Left lung (tissue), 10 donors: Measurements from ENCODE around the gene HK2. TPM values are rescaled to one million over a fixed set of nuclear protein-coding genes. Genes with fewer than 3 reads are reported as not detected.
"Not testable (repeated sequence)": the region's sequence is repeated elsewhere in the genome, so short reads cannot be mapped to it uniquely, and the experiment has no call there.

Experiments
- ATAC-seq: fragments of 200-7000 bp; cut with Tn5 transposase; one replicate; pipeline ENCODE4 v1.9.1; 2020; ENCODE audit warnings: moderate library complexity
- DNase-seq, 4 donors: peaks; one replicate each; pipeline ENCODE4 v3.0.0-alpha.2; 2013 to 2020
- H3K27ac ChIP-seq, 2 donors: fragments of 200-600 bp; sonication (generic) in 1 of 2; one replicate each; pipeline versions ENCODE4 v1.5.0 to v1.8.0; 2020 to 2021
- H3K27me3 ChIP-seq, 2 donors: fragments of 200-600 bp; sonication (generic) in 1 of 2; one replicate each; pipeline versions ENCODE4 v1.5.0 to v1.8.0; 2020 to 2021
- H3K36me3 ChIP-seq, 2 donors: fragments of 200-600 bp; sonication (generic) in 1 of 2; one replicate each; pipeline versions ENCODE4 v1.5.0 to v1.8.0; 2020 to 2021
- H3K4me1 ChIP-seq, 2 donors: fragments of 200-600 bp; one replicate each; pipeline ENCODE4 v1.8.0; 2021
- H3K4me3 ChIP-seq, 2 donors: fragments of 200-600 bp; sonication (generic) in 1 of 2; one replicate each; pipeline versions ENCODE4 v1.5.0 to v1.8.0; 2020 to 2021; ENCODE audit warnings: mild to moderate bottlenecking in 1 of 2
- H3K9me3 ChIP-seq, 2 donors: fragments of 200-600 bp; sonication (generic) in 1 of 2; one replicate each; pipeline versions ENCODE4 v1.5.0 to v1.8.0; 2020 to 2021
- intact Hi-C, 2 donors: fragments of 100-400 bp; cut with DNase I; formaldehyde crosslinking; loops; one replicate each; pipeline versions ENCODE4 v1.11.2 to v1.14.2; 2022
- polyA plus RNA-seq, 6 donors: library from polyadenylated mRNA; unstranded; fragments of 120-200 nt; gene quantifications; one replicate each; pipeline ENCODE4 v1.2.1, GENCODE V29; 2013; ENCODE audit not compliant: insufficient read length in 6 of 6
- total RNA-seq, 2 donors: library from RNA; stranded (reverse); fragmentation: NEBNext Ultra II Directional; extraction: Animal tissue kit (Norgen Biotek cat#: 25700); gene quantifications; one replicate each; pipeline ENCODE4 v1.2.1, GENCODE V29; 2021
- TF ChIP-seq, protein P1 (sequence below), 2 donors: fragments of 200-600 bp; sonication (generic) in 1 of 2; IDR thresholded peaks; one replicate each; pipeline versions ENCODE4 v1.5.0 to v1.8.0; 2021; ENCODE audit warnings: antibody characterized with exemption in 2 of 2
- donor health status: DM: no; HTN: yes; CAD: no.
- donor health status: DM: no; HTN: no; CAD: no.

Gene HK2
- total and polyA plus RNA-seq, 8 donors, result 2.7 to 55.6 (median 4.6) TPM

DNA sequence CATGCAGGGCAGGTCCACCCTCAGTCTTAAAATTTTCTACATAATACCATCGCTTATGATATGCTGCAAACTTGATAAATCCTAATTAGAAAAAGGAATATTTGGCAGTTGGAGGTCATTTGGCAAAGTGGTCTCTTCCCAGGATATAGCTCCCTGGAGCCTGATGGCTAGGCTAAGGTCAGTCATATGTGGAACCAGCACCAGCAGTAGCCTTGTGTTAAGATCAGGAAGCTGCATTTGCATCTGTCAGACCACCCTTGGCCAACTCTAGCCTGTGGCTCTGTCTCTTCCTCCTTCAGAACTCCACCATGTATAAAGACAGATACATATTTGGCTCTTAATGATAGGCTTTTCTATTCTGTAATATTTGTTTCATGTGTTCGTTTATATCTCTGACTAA, 5.4 kb upstream of the HK2 start:
- H3K27ac ChIP-seq, result no peak overlapping the region
- H3K27me3 ChIP-seq, result peaks cover 0 to 5% of the 10 kb centered on the region in 2 donors
- intact Hi-C loops, result no loop called here
- no peak overlapping the region for H3K4me3 ChIP-seq
- no peaks in the 10 kb centered on the region for H3K36me3 ChIP-seq
- no peak for DNase-seq
- H3K4me1 ChIP-seq, result peaks cover 0 to 16% of the 10 kb centered on the region in 2 donors
- TF ChIP-seq, protein P1, sequence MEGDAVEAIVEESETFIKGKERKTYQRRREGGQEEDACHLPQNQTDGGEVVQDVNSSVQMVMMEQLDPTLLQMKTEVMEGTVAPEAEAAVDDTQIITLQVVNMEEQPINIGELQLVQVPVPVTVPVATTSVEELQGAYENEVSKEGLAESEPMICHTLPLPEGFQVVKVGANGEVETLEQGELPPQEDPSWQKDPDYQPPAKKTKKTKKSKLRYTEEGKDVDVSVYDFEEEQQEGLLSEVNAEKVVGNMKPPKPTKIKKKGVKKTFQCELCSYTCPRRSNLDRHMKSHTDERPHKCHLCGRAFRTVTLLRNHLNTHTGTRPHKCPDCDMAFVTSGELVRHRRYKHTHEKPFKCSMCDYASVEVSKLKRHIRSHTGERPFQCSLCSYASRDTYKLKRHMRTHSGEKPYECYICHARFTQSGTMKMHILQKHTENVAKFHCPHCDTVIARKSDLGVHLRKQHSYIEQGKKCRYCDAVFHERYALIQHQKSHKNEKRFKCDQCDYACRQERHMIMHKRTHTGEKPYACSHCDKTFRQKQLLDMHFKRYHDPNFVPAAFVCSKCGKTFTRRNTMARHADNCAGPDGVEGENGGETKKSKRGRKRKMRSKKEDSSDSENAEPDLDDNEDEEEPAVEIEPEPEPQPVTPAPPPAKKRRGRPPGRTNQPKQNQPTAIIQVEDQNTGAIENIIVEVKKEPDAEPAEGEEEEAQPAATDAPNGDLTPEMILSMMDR (IDR thresholded peaks at IDR 0.05), result no peak
- ATAC-seq, result no peak
- H3K9me3 ChIP-seq, result no peaks in the 10 kb centered on the region

DNA sequence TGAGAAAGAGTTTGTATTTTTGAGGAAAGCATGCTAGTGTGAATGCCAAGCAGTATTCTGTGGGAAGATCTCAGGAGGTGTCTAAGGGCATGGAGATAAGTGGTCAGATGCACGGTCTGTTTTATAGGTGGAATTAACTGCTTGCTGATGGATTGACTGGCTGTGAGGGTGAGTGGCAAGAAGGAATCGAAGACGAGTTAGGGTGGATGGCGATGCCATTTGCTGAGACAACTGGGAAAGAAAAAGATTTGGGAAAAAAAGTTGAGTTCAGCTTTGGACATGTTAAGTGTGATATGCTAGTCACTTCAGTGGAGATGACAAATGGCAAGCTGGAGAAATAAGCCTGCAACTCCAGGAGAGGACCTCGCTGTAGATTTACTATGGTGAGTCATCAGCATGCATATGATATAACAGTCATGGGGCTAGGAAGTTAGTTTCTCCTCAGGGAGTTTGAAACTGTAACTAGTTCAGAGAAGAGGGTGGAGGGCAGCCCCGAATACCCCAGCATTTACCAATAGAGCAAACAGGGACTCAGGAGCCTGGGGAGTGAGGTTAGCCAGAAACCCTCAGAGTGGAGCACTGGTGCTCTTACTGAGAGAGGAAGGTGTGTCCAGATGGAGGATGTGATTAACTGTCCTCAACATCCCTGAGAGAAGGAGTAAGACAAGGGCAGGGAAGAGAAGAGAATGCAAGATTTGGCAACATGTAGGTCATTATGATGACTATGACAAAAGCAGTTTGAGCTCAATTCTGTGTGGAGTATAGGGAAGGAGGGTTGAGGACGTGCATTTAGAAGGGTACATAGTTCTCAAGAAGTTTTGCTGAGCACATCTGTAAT, 2.0 kb upstream of the HK2 start:
- H3K4me1 ChIP-seq, result peaks cover 0 to 33% of the 10 kb centered on the region in 2 donors
- no peak overlapping the region for H3K4me3 ChIP-seq
- DNase-seq (no peak), ATAC-seq (no peak)
- H3K27me3 ChIP-seq, result peaks cover 0 to 39% of the 10 kb centered on the region in 2 donors
- H3K9me3 ChIP-seq, result no peaks in the 10 kb centered on the region
- H3K36me3 ChIP-seq, result no peaks in the 10 kb centered on the region
- peak overlapping the region in 1 of 2 donors; percentile 69 for H3K27ac ChIP-seq
- TF ChIP-seq, protein P1 (IDR thresholded peaks at IDR 0.05), result no peak
- intact Hi-C loops, result no loop called here

DNA sequence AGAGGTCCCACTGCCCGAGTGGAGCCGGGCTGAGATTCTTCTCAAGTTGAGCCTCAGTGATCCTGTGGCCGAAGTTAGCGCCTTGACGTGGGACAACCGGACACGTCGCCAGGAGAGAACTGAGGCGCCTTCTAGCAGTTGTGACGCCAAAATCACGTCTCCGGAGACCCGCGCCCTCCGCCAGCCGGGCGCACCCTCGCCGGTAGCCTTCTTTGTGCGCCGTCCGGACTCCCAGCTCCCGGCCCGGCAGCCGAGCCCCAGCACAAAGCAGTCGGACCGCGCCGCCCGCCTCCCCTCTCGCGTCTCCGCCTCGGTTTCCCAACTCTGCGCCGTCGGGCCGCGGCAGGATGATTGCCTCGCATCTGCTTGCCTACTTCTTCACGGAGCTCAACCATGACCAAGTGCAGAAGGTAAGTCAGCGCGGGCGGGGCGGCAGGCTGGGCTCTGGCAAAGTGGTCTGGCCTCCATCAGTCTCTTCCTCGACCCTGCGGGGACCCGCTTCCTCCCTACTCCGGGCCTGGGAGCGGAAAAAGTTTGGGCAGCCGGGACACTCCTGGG, 386 bp downstream of the HK2 start:
- peak in 2 of 4 donors; percentile 33 to 86 for DNase-seq
- intact Hi-C loops, H3K36me3 ChIP-seq, H3K9me3 ChIP-seq: not testable (repeated sequence)
- Histone ChIP-seq H3K4me3 (peak overlapping the region; percentile 84 to 89), H3K27ac (peak overlapping the region; percentile 69 to 85), H3K4me1 (peaks cover 0 to 49% of the 10 kb centered on the region in 2 donors), H3K27me3 (peaks cover 0 to 42% of the 10 kb centered on the region in 2 donors)
- TF ChIP-seq, protein P1 (IDR thresholded peaks at IDR 0.05), result peak in 1 of 2 donors; percentile 6
- peak; percentile 1 for ATAC-seq

DNA sequence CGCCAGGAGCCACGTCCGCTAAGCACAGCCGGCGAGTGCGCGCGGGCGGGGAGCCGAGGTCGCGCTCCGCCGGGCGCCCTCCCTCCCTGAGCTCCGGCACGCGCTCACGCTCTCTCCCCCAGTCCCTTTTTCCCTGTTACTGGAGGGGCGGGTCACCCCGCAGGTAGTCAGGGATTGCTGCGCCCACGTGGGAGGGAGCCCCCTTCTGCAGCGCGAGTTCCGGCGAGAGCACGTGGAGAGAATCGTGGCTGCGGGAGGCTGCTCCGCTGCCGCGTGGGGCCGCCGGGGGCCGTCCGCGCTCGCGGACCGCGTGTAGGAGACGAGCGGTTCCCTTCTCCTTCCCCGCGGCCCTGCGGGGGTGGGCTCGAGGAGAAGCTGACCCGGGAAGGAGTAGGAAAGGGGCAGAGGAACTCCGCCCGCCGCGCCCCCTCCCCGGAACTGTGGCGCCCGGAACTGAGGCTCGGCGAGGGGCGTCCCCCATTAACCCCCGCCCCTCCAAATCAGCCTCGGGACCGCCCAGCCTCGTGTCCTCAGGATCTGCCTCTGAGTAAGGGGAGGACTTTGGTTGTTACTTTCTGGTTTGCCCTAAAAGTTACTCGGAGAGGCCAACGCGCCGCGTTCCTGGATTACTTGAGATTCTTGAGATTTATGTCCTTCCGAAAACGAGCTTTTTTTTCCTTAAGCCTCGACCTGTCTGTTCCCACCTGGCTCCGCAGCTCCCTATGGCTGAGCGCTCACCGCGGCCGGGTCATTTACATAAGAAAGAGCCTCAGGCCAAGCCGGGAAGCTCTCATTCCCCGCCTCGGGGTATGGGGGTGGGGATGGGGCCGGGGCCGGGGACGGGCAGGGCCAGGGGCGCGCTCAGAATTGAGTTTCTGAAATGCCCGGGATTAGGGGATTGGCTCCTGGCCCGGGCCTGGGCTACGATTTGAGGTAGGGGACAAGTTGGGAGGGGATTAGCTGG, 1.1 kb downstream of the HK2 start:
- Histone ChIP-seq H3K27me3 (peaks cover 0 to 42% of the 10 kb centered on the region in 2 donors), H3K9me3 (no peaks in the 10 kb centered on the region), H3K4me1 (peaks cover 0 to 55% of the 10 kb centered on the region in 2 donors), H3K4me3 (peak overlapping the region; percentile 84 to 89), H3K36me3 (no peaks in the 10 kb centered on the region), H3K27ac (peak overlapping the region; percentile 69 to 85)
- intact Hi-C loops, result no loop called here
- DNase-seq, result peak; percentile 48 to 91 (median 68)
- ATAC-seq, result peak; percentile 53
- TF ChIP-seq, protein P1 (IDR thresholded peaks at IDR 0.05), result no peak
